Stimulated activated CD4-positive, alpha-beta T cell treated with anti-CD3 and anti-CD28 coated beads, Interleukin-1b, Interleukin-23, amount 100 ng/mL, for 24 hours (primary cell): ENCODE measurements around the gene SKAP1.
"Not testable (repeated sequence)": the region's sequence is repeated elsewhere in the genome, so short reads cannot be mapped to it uniquely, and the experiment has no call there.

Experiments
- DNase-seq, 4 experiments: peaks; one replicate each; pipeline ENCODE4 v3.0.0-alpha.2; 2020; ENCODE audit warnings: low read depth in 4 of 4, low spot score in 1 of 4

SKAP1 gene

DNA sequence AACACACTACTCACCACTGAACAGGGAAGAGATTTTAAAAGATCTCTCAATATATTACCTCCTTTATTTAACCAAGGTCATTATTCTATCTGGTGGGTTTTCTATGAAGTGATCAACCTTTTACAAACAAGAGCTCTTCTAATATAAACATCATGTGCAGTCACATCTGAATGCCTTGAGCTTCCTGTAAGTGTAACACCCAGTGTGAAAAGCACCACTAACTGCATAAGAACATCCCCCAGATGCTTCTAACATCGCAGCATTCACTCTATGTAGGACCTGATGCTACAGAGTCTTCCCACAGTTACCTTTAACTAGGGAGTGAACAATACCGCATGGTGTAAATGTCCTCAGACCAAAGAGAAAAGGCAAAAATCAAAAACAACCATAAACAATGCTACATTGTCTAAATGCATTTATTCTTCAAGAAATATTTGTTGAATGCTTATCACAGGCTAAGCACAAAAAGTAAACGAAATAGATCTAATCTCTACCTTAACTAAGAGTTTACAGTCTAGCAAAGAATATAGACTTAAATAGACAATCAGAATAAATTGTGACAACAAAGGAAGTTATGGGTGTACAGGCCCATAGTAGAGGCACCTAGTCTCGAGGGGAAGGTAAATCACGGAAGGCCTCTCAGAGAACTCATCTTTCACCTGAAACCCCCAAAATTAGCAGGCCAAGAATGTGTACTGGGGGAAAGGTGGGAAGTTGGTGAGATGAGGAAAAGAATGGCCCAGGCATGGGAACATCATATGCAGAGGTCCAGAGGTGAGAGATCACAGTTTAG, 16.2 kb downstream of the SKAP1 start:
- no peak for DNase-seq

- no peak for DNase-seq
These were observed 17.2 kb downstream of the SKAP1 start for GRCh38 chr17:48412841-48413240.

DNA sequence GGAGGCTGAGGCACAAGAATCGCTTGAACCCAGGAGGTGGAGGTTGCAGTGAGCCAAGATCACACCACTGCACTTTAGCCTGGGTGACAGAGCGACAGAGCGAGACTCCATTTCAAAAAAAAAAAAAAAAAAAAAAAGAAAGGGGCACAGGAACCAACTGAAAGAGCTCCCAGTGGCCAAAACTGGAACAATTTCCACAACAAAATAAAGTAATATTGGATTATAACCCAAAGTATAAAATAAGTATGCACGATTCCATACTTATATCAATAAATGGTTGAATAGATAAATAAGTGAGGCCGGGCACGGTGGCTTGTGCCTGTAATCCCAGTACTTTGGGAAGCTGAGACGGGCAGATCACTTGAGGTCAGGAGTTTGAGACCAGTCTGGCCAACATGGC, 19.2 kb downstream of the SKAP1 start:
- DNase-seq, result not testable (repeated sequence)

DNA sequence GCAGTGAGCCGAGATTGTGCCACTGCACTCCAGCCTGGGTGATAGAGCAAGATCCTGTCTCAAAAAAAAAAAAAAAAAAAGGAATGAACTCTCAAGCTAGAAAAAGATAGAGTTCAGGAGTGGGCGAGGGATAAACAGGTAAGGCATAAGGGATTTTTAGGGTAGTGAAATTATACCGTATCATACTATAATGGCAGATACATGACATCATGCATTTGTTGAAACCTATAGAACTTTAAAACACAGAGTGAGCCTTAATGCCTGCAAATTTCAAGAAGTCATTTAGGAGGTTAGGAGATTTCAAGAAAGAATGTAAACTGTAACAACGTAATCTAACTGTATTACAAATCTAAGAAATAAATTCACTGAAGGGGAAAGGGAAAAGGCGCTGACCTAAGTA, 20.4 kb downstream of the SKAP1 start:
- DNase-seq, result no peak

GRCh38 chr17:48406936-48407567, 23.0 kb downstream of the SKAP1 start:
- no peak for DNase-seq

GRCh38 chr17:48394821-48395220, 35.2 kb downstream of the SKAP1 start:
- no peak for DNase-seq

GRCh38 chr17:48393283-48393682, 36.7 kb downstream of the SKAP1 start:
- no peak for DNase-seq

DNA sequence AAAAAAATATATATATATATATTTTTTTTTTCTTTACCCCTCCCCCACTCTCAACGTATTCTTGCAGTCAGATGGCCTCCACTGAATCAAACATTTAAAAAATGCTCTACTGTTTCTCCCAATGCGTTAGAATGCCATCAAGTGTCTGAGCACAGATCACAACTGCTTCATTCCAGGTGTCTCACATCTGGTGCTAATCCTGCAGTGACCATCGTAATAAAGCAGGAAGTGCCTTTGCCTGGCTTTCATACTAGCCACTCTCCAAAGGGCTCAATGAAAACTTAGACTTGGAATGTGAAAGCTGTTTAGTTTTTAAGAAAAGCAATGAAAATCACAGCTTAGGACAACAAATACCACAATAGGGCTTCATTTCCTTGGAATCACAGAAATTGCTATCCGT, 37.2 kb downstream of the SKAP1 start:
- DNase-seq, result no peak

DNA sequence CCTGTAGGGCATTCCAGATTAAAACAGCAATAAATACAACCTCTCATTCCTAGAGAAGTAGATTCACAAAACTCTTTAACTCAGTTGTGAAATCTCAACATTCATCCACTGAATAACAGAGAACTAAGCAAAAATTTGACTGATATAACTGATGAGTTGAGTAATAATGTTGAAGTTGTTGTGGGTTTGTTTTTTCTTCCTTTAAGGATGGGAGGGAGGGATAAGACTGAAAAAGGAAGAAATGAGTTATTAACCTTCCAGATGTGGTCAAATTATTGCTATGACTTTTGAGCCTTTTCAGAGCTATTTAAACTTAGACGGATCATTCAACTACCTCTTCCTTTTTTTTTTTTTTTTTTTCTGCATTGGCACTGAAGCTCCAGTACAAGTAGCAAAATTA, 38.6 kb downstream of the SKAP1 start:
- DNase-seq, result no peak

DNA sequence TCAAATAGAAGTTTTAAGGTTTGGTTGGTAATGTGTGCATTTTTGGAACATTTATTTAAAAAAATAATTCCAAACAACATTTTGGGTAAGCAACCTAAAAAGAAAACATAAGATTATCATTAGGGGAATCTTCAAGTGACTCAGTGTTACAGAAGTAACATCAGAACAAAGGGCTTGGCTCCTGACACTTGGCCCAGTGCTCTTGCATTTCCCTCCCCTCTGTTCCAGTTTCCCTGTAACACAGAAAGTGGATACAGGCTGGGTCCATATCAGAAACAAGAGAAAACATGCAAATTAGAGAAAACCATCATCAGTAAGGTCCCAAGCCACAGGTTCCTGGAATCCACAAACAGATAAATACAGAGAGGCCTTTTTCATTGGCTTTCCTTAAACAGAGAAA, 40.1 kb downstream of the SKAP1 start:
- no peak for DNase-seq

DNA sequence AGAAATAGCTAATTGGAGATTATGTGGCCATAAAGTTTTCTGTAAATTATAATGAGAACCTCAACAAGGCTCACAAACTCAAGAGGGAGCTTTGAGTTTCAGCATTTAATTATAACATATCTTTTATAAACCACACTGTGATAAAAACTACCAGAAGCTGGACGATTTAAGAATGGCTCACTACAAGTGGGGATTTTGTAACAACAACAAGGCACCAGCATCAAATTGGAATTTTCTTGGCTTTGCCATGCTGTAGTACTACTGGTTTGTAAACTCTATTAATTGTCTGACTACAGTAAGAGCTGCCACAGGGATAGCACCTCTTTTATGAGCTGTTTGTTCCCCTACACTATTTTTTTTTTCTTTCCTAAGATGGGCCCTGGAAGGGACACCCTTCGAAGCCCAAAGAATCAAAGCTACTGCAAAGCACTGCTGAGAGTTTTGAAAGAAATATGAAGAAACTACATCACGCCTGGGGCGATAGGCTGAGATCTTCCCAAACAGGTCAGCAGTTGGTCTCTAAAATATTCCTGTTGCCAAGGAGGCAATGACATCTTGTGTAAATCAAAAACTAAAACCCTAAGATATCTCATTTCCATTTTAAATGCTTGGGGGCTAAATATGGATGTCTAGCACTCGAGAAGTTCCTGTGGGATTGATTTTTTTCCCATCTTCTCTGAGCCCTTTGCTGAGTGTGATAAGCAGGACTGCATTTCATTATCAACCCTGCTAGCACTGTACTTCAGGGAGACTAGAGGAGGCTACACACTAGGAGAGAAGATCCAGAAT, 40.9 kb downstream of the SKAP1 start:
- DNase-seq, result no peak

DNA sequence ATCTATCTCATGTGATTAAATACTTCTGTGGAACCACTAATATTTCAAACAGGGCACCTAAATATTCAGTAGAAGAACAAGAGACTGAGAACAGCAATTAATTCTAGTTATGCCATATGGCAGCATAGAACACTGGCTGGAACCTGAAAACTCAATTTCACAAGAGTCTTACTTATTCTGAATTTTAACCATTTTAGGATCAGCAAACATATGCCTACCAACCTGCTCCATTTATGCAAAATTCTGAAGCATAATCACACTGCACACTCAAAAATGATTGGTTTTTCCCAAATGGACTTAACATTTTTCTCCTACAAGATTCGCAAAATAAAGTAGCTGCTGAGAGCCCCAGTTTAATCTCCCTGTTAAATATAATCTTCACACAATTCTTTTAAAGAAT, 43.2 kb downstream of the SKAP1 start:
- DNase-seq, result no peak

- no peak for DNase-seq
These were observed 44.7 kb downstream of the SKAP1 start for GRCh38 chr17:48385319-48385718.

DNA sequence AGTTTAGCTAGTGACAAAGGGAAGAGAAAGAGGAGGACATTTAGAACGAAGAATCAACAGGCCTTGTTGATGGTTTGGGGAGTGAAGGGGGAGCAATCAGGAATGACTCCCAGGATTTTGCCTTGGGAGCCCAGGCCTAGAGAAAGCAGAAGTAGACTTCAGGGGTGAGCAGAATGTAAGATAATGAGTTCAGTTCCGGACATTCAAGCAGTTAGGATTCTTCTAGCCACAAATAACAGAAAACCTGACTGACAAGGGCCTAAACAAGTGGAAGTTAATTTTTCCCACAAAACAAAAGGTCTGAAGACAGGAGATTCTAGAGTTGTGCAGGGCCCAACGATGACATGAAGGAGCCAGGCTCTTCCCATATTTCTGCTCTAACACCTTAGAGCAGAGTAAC, 45.9 kb downstream of the SKAP1 start:
- DNase-seq, result no peak

- DNase-seq, result no peak
These were observed 47.0 kb downstream of the SKAP1 start for GRCh38 chr17:48382989-48383388.

- no peak for DNase-seq
These were observed 51.2 kb downstream of the SKAP1 start for GRCh38 chr17:48378708-48379392.

DNA sequence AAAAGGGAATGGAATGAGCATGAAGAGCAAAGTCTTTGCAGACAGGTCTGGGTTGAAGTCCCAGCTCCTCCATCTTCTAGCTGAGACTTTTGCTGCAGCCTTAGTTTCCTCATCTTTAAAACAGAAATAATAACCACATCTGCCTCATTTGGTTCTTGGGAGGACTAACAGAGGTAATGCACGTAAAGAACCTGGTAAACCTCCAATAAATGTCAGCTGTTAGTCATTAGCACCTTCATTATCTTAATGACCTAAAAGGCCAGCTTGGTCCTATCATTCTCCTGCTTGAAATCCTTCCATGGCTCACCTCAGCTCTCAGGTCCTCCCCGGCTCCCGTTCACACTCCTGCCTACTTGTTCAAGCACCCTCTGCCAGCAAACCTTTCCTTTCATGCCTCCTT, 51.8 kb downstream of the SKAP1 start:
- no peak for DNase-seq

DNA sequence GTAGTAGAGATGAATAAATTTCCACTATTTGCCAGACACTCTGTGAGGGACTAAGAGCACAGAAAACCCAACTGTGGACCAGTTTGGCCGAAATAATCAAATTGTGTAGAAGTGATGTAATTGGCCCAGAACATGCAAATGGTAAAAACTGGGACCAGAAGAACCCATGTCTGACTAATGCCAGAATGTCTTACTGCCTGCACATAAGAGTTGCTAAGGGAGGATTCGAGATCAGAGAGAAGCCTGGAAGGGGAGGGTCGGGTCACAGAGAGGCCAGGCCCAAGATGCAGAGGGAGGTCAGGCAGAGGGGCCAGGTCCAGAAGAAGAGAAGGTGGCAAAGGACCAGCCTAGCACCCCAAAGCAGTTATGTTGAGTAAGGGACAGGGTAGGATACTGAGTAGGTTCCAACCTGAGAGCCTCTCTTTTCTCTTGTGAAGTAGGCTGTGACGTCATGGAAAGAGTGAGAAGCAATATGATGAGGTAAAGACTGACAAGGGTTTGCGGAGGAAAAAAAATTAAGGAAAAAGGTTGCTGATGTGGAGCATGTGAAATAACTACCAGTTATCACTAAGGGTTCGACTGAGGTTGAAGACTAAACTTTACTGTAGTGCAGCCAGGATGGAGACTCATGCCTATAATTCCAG, 53.2 kb downstream of the SKAP1 start:
- DNase-seq, result no peak

GRCh38 chr17:48375356-48375755, 54.7 kb downstream of the SKAP1 start:
- no peak for DNase-seq

- DNase-seq, result no peak
These were observed 55.3 kb downstream of the SKAP1 start for GRCh38 chr17:48374650-48375230.

GRCh38 chr17:48373883-48374282, 56.1 kb downstream of the SKAP1 start:
- no peak for DNase-seq
